HFF-Myc (cell line): ENCODE measurements around the gene LSS.

Experiments
- DNase-seq: peaks from one replicate; pipeline ENCODE4 v3.0.0-alpha.2; 2011; ENCODE audit warnings: low read depth; ENCODE audit errors: extremely low read depth
- H3K4me3 ChIP-seq: replicated peaks from 2 replicates; pipeline ENCODE4 v1.5.1; 2011; ENCODE audit warnings: low read depth, mild to moderate bottlenecking, control low read depth, low read length
- CTCF ChIP-seq: IDR thresholded peaks from 2 replicates; pipeline ENCODE4 v1.5.1; 2012; ENCODE audit warnings: mild to moderate bottlenecking, low read depth, low read length, control low read depth; ENCODE audit errors: missing control alignments

Gene LSS

DNA sequence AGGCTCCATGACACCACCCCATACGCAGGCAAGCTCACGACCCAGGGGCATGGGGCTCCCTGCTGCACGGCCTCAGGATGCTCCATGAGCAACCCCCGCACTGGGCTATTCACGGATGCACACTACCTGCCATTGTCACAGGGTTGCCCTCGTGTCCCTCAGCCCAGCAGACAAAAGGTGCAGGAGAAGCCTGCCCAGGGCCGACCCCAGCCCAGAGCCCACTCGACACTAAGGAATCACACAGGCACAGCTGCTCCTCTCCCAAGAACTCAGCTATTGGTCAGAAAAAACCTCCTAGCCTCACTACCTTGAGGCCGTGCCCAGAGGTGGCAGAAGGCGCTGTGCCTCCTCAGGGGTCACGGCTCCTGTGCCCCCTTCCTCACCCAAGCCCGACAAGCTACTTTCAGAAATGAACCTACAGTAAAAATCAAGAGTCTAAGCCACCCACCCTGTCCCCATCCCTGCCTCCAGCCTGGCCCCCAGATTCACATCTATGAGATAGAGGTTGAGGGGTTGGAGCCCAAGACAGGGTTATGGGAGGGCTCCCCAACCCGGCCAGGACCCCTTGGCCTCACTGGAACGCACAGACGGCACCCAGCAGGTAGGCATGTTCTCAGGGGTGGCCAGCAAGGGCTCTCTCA lies 38.0 kb downstream of the LSS start:
- no peak overlapping the region for H3K4me3 ChIP-seq
- no peak for DNase-seq

DNA sequence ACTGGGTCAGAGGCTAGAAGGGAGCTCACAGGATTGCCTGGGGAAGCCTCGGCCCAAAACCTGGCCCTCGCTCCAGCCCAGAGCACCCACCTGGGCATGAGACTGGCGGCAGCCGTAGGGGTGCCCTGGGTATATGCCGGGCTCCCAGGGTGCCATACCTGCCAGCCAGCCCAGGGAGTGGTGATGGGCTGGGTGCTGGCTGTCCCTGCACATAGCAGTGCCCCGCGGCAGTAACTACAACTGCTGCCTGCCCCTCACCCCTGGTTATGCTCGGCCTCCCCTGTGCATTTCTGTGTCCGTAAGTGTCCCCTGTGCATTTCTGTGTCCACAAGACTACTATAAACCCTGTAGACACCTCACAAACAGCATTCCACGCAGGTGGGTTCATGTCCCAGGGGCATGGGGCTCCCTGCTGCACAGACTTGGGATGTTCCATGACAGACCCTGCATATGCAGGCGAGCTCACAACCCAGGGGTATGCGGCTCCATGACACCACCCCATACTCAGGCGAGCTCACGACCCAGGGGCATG lies 38.5 kb downstream of the LSS start:
- H3K4me3 ChIP-seq = no peak overlapping the region
- no peak for TF ChIP-seq CTCF
- DNase-seq = no peak

More for the DNA sequence above, 38.0 kb downstream of the LSS start:
- no peak for TF ChIP-seq CTCF

GRCh38 chr21:46189213-46189958 lies 39.2 kb downstream of the LSS start:
- no peak overlapping the region for H3K4me3 ChIP-seq
- no peak for TF ChIP-seq CTCF
- DNase-seq = no peak

DNA sequence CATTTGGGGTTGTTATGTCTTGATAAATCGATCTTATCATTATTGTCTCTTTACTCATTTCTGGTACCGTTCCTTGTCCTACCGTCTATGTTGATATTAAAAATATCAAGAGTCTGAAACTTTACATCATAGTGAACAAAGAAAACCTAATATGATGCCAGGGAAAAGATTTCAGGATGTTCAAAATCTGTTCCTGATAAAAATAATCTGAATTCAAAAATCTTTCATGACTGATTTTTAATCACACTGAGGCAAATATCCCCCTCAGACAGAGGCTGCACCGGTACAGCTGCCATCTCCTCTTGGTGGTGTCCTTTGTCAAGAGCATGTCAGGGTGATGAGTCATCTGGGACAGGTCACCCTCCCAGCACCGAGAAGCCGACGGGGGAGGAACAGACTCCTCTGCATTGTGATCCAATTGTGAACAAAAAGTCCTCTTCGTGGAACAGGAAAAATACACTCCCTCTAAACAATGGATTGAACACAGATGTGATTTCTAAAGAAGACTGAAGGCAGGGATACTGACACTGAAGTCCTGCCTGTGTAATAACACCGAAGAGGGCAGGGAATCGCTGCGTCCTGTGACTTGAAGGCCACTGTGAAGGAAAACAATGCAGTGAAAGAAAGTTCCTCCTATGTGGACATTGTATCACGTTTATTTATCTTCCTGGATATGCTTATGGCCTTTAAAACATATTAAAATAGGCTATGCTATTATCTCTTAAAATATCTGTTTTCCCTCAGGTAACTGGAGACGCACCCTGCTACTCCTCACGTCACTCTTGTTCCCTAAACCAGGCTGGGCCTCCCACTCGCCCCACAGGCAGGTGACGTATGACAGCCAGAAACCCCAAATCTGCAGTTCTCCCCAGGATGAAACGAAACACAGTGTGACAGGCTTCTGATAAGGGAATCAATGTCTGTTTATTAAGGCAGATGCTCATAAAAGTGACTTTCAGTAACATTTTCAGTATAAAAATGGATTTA lies 40.1 kb downstream of the LSS start:
- no peak for TF ChIP-seq CTCF
- no peak for DNase-seq
- no peak overlapping the region for H3K4me3 ChIP-seq

DNA sequence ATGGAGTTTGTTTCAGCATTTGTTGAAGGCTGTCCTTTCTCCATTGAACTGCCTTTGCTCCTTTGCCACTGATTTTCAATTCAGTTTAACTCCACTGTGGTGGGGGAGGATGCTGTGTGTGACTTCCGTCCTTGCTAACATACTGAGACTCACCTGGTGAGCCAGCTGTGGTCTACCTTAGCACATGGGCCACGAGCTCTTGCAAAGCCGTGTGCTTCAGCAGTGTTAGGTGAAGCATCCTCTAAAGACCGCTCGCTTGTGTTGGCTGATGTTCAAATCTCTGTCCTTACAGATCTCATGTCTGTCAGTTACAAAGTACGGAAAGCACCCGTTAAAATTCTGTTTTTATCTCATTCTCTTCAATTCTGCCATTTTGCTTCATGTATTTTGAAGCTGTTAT lies 40.8 kb downstream of the LSS start:
- H3K4me3 ChIP-seq = no peak overlapping the region
- no peak for TF ChIP-seq CTCF
- no peak for DNase-seq

DNA sequence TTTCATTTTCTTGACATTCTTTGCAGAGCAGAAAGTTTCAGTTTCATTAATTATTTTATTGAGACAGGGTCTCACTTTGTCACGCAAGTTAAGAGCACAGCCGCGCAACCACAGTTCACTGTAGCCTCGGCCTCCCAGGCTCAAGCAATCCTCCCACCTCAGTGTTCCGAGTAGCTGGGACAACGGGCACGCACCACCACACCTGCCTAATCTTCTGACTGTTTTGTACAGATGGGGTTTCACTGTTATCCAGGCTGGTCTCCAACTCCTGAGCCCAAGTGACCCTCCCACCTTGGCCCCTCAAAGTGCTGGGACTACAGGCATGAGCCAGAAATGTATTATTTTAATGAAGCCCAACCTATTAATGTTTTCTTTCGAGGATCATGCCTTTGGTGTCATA lies 41.3 kb downstream of the LSS start:
- DNase-seq = no peak
- no peak overlapping the region for H3K4me3 ChIP-seq
- TF ChIP-seq CTCF = no peak
